ENCODE results near the gene MED22.

- no peak for TF ChIP-seq CTCF (IDR thresholded peaks at IDR 0.05)
- no peak for TF ChIP-seq POLR2A (IDR thresholded peaks at IDR 0.05)
- no peak for TF ChIP-seq POLR2AphosphoS5 (IDR thresholded peaks at IDR 0.05)
Measured at GRCh38 chr9:133342069-133342406, 5.9 kb downstream of the MED22 start.

Measured in transverse colon (tissue), 4 donors.